ENCODE measurements around the gene CYFIP1.

DNA sequence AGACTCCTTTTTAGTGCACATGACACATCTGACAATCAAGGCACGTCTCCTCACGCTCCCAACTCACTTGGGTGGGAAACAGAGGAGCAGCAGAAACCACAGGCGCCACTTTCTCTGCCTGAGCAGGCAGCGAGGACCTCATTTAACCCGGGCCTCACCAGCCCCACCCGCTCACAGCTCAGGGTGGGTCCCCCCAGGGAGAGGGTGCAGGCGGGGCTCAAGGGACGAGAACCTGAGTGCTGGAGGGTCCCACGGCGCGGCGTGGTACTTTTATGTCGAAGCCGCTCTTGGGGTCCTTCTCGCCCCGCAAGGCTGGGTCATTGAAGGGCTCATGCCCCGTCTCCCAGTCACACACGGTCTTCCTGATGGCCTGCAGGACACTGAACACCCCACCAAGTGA lies 62.6 kb downstream of the CYFIP1 start:
- TF ChIP-seq, protein P1, sequence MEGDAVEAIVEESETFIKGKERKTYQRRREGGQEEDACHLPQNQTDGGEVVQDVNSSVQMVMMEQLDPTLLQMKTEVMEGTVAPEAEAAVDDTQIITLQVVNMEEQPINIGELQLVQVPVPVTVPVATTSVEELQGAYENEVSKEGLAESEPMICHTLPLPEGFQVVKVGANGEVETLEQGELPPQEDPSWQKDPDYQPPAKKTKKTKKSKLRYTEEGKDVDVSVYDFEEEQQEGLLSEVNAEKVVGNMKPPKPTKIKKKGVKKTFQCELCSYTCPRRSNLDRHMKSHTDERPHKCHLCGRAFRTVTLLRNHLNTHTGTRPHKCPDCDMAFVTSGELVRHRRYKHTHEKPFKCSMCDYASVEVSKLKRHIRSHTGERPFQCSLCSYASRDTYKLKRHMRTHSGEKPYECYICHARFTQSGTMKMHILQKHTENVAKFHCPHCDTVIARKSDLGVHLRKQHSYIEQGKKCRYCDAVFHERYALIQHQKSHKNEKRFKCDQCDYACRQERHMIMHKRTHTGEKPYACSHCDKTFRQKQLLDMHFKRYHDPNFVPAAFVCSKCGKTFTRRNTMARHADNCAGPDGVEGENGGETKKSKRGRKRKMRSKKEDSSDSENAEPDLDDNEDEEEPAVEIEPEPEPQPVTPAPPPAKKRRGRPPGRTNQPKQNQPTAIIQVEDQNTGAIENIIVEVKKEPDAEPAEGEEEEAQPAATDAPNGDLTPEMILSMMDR (IDR thresholded peaks at IDR 0.05; ENCODE audit: low read depth, low read length, poor library complexity, severe bottlenecking) = no peak
- no peak for TF ChIP-seq EZH2phosphoT487 (IDR thresholded peaks at IDR 0.05; ENCODE audit: borderline replicate concordance, low read length)

Data from DOHH2 (cell line).